Nephron (organoid): ENCODE data around the gene ST8SIA1.
A peak's percentile ranks its signal among the peaks of the same experiment; 100 is the strongest.

Experiments
- H3K27ac Mint-ChIP-seq, 3 experiments: 2 replicates each; pipeline ENCODE4 v1.8.0; 2020; ENCODE audit warnings: mixed read lengths in 3 of 3, mild to moderate bottlenecking in 2 of 3, moderate library complexity in 1 of 3
- H3K27me3 Mint-ChIP-seq: 2 replicates; pipeline ENCODE4 v1.8.0; 2021; ENCODE audit warnings: low read depth, mild to moderate bottlenecking, moderate library complexity, mixed read lengths
- H3K36me3 Mint-ChIP-seq: 2 replicates; pipeline ENCODE4 v1.8.0; 2020; ENCODE audit warnings: low read depth, mixed read lengths
- H3K4me1 Mint-ChIP-seq: 2 replicates; pipeline ENCODE4 v1.8.0; 2020; ENCODE audit warnings: mixed read lengths
- H3K4me3 Mint-ChIP-seq, 3 experiments: 2 replicates each; pipeline ENCODE4 v1.8.0; 2020; ENCODE audit warnings: mild to moderate bottlenecking in 3 of 3, mixed read lengths in 3 of 3, moderate library complexity in 2 of 3
- H3K9me3 Mint-ChIP-seq: 2 replicates; pipeline ENCODE4 v1.8.0; 2020; ENCODE audit warnings: mixed read lengths
- CTCF ChIP-seq, 3 experiments: fragments of 200-600 bp; sonication (generic); IDR thresholded peaks; one replicate each; pipeline ENCODE4 v1.5.0; 2021; ENCODE audit warnings: antibody characterized with exemption in 3 of 3; ENCODE audit not compliant: unreplicated experiment in 3 of 3

ST8SIA1 gene

GRCh38 chr12:22333713-22334409 is 646 bp downstream of the ST8SIA1 start:
- peak overlapping the region; percentile 96 to 97 (median 97) for H3K4me3 Mint-ChIP-seq
- peaks cover 46% of the 10 kb centered on the region for H3K27me3 Mint-ChIP-seq

GRCh38 chr12:22333186-22333712 is 1.3 kb downstream of the ST8SIA1 start:
- no peak for TF ChIP-seq CTCF (IDR thresholded peaks at IDR 0.05; ENCODE audit: unreplicated experiment in 3 of 3)
- peaks cover 49% of the 10 kb centered on the region for H3K27me3 Mint-ChIP-seq
- H3K4me1 Mint-ChIP-seq, result peaks cover 21% of the 10 kb centered on the region
- H3K4me3 Mint-ChIP-seq, result peak overlapping the region; percentile 88 to 96 (median 89)
- peak overlapping the region in 1 of 3 experiments; percentile 3 for H3K27ac Mint-ChIP-seq
- H3K9me3 Mint-ChIP-seq, result no peaks in the 10 kb centered on the region
- H3K36me3 Mint-ChIP-seq, result no peaks in the 10 kb centered on the region

More at GRCh38 chr12:22333713-22334409, 646 bp downstream of the ST8SIA1 start:
- Mint-ChIP-seq H3K27ac (peak overlapping the region in 1 of 3 experiments; percentile 3), H3K9me3 (no peaks in the 10 kb centered on the region), H3K36me3 (no peaks in the 10 kb centered on the region), H3K4me1 (peaks cover 21% of the 10 kb centered on the region)
- TF ChIP-seq CTCF (IDR thresholded peaks at IDR 0.05; ENCODE audit: unreplicated experiment in 3 of 3), result no peak

- H3K4me1 Mint-ChIP-seq, result peaks cover 21% of the 10 kb centered on the region
- no peak for TF ChIP-seq CTCF (IDR thresholded peaks at IDR 0.05; ENCODE audit: unreplicated experiment in 3 of 3)
- no peaks in the 10 kb centered on the region for H3K36me3 Mint-ChIP-seq
- H3K9me3 Mint-ChIP-seq, result no peaks in the 10 kb centered on the region
- H3K27me3 Mint-ChIP-seq, result peaks cover 47% of the 10 kb centered on the region
- H3K27ac Mint-ChIP-seq, result peak overlapping the region in 2 of 3 experiments; percentile 7 to 10
- H3K4me3 Mint-ChIP-seq, result peak overlapping the region; percentile 88 to 96 (median 89)
These were observed 2.3 kb downstream of the ST8SIA1 start for GRCh38 chr12:22332202-22332601.

GRCh38 chr12:22329621-22330020 is 4.9 kb downstream of the ST8SIA1 start:
- Mint-ChIP-seq H3K27ac (no peak overlapping the region), H3K27me3 (peaks cover 35% of the 10 kb centered on the region), H3K9me3 (no peaks in the 10 kb centered on the region), H3K4me1 (peaks cover 16% of the 10 kb centered on the region), H3K4me3 (no peak overlapping the region), H3K36me3 (no peaks in the 10 kb centered on the region)
- no peak for TF ChIP-seq CTCF (IDR thresholded peaks at IDR 0.05; ENCODE audit: unreplicated experiment in 3 of 3)

GRCh38 chr12:22325218-22325617 is 9.3 kb downstream of the ST8SIA1 start:
- H3K27ac Mint-ChIP-seq, result no peak overlapping the region
- peaks cover 4% of the 10 kb centered on the region for H3K36me3 Mint-ChIP-seq
- H3K4me1 Mint-ChIP-seq, result no peaks in the 10 kb centered on the region
- TF ChIP-seq CTCF (IDR thresholded peaks at IDR 0.05; ENCODE audit: unreplicated experiment in 3 of 3), result no peak
- no peak overlapping the region for H3K4me3 Mint-ChIP-seq
- peaks cover 9% of the 10 kb centered on the region for H3K27me3 Mint-ChIP-seq
- peaks cover 2% of the 10 kb centered on the region for H3K9me3 Mint-ChIP-seq

- no peak overlapping the region for H3K4me3 Mint-ChIP-seq
- H3K9me3 Mint-ChIP-seq, result peaks cover 2% of the 10 kb centered on the region
- no peak for TF ChIP-seq CTCF (IDR thresholded peaks at IDR 0.05; ENCODE audit: unreplicated experiment in 3 of 3)
- peak overlapping the region in 1 of 3 experiments; percentile 1 for H3K27ac Mint-ChIP-seq
- peaks cover 2% of the 10 kb centered on the region for H3K27me3 Mint-ChIP-seq
- peaks cover 4% of the 10 kb centered on the region for H3K36me3 Mint-ChIP-seq
- H3K4me1 Mint-ChIP-seq, result no peaks in the 10 kb centered on the region
These were observed 12.4 kb downstream of the ST8SIA1 start for GRCh38 chr12:22322091-22322490.
